Activated T-cell treated with anti-CD3 and anti-CD28 coated beads for 48 hours (primary cell): ENCODE data around the gene PRM2.
A peak's percentile ranks its signal among the peaks of the same experiment; 100 is the strongest.

Experiments
- DNase-seq: peaks from one replicate; pipeline ENCODE4 v3.0.0-alpha.2; 2020; ENCODE audit warnings: low read depth

Gene PRM2

DNA sequence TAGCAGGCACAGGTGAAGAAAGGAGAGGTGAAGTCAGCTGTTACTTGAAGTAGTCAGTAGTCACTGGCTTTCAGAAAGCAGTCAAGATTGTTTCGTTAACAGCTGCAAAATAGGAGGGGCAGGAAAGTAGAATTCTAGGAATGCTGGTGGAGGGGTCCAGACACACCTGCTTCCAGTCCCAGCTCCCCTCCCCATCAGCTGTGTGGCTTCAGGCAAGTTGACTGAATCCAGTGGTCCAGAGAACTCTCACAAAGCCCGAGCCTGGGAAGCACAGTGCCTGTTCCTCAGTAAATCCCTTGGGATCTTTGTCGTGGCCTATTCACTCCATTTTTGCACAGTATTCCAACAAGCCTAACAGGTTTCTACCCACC is 15.7 kb downstream of the PRM2 start:
- DNase-seq: no peak

- no peak for DNase-seq
Measured at GRCh38 chr16:11259655-11260595, 16.4 kb downstream of the PRM2 start.

DNA sequence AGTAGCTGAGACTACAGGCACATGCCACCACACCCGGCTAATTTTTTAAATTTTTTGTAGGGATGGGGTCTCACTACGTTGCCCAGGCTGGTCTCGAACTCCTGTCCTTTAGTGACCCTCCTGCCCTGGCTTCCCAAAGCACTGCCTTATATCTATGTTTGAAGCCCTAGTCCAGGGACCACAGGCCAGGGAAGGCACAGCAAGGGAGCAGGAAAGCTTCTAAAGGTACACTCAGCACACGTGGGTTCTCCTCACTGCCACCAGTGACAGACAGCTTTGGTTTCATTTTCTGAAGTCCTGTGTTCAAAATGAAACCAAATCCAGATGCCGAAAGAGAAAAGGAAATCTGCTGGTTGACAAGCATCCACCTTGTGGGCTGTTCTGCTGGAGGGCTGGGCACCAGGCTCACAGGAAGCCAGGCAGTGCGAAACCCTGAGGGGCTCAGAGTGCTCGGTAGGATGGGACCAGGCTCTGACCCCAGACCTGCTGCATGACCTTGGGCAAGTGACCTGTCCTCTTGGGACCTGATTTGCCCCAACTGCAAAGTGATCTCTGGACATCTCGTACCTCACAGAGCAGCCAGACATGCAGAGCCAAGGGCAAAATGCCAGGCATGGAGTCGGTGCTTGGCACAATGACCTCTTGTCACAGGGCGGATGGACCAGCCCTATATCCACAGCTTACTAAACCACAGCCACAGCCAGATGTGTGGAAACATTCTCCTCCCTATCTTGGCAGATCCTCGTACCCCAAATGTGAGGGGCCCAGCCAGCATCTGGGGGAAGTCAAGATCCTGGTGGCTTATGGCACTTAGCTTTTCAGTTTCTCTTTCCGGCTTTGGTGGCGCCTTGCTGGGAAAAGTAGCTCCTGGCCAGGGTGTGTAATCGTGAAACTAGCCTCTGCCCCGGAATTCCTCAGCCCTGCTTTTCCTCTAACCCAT is 17.5 kb downstream of the PRM2 start:
- no peak for DNase-seq

DNA sequence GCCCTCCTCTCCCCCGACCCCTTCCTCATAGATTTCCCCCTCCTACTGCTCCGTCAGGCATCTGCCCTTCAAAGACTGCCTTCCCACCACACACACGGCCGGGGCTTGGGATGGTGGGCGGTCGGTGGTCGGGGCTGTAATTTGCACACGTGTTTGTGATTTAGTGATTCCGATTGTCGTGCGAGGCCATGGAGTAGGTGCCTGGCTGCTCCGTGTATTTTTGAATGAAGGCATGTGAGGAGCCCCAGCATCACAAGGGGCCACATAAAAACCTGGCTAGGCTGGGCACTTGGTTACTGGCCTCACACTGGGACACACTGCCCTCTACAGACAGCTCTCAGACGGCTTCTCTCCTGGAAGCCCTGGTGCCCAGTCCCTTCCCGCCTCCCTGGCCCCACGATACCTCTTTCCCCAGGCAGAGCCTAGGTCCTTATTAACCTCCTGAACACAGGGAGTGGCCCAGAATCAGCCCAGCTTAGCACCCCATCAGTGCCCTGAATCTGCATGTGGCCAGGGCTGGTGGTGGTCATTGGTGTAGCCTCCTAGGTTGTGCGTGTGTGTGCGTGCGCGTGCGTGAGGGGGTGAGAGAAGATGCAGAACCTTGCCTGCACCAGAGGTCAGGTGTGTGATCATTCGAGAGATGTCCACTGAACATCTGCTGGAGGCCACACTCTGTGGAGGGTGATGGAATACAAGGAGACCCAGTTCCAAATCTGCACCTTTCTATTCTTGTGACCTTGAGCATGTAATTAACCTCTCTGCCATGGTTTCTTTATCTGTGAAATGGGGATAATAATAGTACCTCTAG is 18.9 kb downstream of the PRM2 start:
- no peak for DNase-seq

DNA sequence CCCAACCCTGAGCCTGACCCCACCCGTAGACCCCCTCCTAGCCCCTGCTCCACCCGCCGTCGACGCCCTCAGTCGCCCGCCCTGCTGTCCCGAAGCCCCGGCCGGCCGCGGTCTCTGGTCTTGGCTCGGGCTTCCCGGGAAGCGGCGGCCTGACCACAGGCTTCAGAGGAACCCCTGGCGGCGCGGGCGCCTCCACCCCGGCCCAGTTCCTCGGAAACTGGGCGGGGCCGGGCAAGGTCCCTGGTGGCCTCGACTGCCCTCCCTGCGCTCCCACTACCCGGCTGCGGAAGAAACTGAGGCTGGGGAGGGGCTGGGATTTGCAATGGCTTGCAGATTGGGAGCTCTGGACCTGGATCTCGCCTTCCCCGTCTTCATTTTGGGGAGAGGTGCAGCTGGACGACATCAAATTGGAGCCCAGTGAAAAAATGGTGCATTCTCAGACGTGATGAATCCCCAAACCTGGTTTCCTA is 19.6 kb downstream of the PRM2 start:
- peak; percentile 68 for DNase-seq

DNA sequence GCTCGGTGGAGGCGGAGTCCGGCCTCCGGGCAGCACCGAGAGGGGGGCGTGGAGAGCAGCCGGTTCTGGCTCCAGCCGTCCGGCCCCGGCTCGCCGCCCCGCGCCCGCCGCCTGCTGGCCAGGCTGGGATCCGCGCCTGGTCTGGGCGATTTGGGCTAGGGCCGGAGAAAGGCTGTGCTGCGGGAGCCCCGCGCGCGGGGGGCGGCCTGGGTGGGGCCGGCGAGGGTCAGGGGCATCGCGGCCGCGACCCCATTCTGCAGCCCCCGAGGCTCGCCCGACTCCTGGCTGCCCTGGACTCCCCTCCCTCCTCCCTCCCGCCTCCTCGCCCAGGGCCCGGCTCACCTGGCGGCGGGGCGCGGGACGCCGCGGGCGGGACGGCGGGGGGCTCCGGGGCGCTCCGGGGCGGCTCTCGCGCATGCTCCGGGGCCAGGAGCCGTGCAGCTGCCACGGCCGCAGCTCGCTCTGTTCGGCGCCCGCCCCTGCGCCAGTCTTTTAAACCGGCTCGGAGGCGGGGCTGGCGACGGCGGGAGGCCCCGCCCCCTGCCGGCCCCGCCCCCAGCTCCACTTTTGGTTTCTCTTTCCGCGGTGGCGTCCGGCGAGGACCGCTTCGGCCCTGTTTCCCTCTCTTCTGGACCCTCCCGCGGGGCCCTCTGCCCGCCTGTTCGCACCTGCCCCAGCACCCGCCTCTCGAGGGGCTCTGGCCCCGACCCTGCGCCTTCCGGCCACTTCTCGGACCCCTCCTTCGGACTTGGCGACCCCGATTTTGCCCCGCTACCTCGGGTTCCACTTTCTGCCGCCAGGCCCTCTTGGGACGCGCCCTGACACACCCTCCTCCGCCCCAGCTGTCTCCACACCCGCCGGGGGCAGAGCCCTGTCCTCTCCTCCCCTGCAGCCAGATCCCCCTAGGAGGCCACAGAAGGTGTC is 20.3 kb downstream of the PRM2 start, which contains the start of gene SOCS1:
Gene SOCS1, minus strand, starts transcription at position 468 of the 924 bp plus-strand sequence. CDS start 726 bp downstream, outside the sequence.
- DNase-seq: peak; percentile 91

DNA sequence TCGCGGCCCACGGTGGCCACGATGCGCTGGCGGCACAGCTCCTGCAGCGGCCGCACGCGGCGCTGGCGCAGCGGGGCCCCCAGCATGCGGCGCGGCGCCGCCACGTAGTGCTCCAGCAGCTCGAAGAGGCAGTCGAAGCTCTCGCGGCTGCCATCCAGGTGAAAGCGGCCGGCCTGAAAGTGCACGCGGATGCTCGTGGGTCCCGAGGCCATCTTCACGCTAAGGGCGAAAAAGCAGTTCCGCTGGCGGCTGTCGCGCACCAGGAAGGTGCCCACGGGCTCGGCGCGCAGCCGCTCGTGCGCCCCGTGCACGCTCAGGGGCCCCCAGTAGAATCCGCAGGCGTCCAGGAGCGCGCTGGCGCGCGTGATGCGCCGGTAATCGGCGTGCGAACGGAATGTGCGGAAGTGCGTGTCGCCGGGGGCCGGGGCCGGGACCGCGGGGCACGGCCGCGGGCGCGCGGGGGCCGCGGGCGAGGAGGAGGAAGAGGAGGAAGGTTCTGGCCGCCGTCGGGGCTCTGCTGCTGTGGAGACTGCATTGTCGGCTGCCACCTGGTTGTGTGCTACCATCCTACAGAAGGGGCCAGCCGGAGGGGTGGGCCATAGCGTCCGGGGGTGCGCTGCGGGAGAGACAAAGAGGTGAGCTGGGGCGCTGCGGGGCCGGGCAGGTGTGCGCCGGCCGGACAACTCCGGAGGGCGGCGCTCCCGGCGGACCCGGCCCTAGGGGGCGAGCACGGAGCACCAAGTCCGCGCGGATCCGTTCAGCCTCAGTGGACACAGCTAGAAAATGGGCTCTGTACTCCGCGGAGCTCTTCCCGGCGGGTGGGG is 21.2 kb downstream of the PRM2 start:
- DNase-seq: no peak

GRCh38 chr16:11253995-11254912 is 22.0 kb downstream of the PRM2 start:
- no peak for DNase-seq

- DNase-seq: no peak
Measured at GRCh38 chr16:11253009-11253994, 23.0 kb downstream of the PRM2 start.

GRCh38 chr16:11252482-11252931 is 23.8 kb downstream of the PRM2 start:
- DNase-seq: no peak

GRCh38 chr16:11251525-11252481 is 24.5 kb downstream of the PRM2 start:
- peak; percentile 80 for DNase-seq

DNA sequence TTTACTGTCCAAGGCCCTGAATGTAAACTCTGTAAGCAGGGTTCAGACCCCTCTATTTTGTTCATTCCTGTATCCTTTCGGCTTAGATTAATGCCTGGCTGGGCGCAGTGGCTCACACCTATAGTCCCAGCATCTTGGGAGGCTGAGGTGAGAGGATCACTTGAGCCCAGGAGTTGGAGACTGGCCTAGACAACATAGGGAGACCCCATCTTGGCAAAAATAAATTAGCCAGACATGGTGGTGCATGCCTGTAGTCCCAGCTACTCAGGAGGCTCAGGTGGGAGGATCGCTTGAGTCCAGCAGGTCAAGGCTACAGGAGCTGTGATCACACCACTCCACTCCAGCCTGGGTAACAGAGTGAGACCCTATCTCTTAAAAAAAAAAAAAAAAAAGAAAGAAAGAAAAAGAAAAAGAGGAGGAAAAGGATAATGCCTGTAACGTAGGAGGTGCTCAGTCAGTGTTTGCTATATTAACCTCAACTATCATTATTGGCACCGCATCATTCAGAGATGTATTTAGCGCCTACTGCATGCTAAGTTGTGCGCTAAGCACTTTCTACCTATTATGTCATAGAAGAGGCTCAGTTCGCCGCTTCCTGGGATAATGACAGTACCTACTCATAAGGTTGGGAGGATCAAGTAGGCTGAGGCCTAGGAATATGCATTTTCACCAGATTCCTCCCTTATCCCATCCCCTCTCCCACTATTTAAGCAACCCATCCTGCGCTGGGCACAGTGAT is 25.3 kb downstream of the PRM2 start:
- DNase-seq: no peak

- DNase-seq: no peak
Measured at GRCh38 chr16:11250091-11250785, 26.0 kb downstream of the PRM2 start.

- DNase-seq: no peak
Measured at GRCh38 chr16:11249233-11250061, 26.8 kb downstream of the PRM2 start.
